Caki2 (cell line): ENCODE results near the gene FAM149B1. TPM values are rescaled to one million over a fixed set of nuclear protein-coding genes. Genes with fewer than 3 reads are reported as not detected.
"Not testable (repeated sequence)": the region's sequence is repeated elsewhere in the genome, so short reads cannot be mapped to it uniquely, and the experiment has no call there.

ENCODE experiments used
- DNase-seq: peaks from one replicate; pipeline ENCODE4 v3.0.0-alpha.2; 2015; ENCODE audit warnings: low read depth
- in situ Hi-C: cut with HindIII; loops from 2 replicates; pipeline ENCODE4 v1.10.0; 2016; ENCODE audit warnings: low sequenced_read_pairs, low pct_unique_long_range_greater_than_20kb, mixed read lengths
- total RNA-seq: library from RNA; depleted of rRNA; stranded (reverse); fragments of >200 nt; shearing (Covaris generic); gene quantifications from 2 replicates; pipeline ENCODE4 v1.2.3, GENCODE V29; 2014; ENCODE audit warnings: low replicate concordance; rRNA removed

Gene FAM149B1
- total RNA-seq, 1 experiment from 2014 or later, result 11.1 TPM

DNA sequence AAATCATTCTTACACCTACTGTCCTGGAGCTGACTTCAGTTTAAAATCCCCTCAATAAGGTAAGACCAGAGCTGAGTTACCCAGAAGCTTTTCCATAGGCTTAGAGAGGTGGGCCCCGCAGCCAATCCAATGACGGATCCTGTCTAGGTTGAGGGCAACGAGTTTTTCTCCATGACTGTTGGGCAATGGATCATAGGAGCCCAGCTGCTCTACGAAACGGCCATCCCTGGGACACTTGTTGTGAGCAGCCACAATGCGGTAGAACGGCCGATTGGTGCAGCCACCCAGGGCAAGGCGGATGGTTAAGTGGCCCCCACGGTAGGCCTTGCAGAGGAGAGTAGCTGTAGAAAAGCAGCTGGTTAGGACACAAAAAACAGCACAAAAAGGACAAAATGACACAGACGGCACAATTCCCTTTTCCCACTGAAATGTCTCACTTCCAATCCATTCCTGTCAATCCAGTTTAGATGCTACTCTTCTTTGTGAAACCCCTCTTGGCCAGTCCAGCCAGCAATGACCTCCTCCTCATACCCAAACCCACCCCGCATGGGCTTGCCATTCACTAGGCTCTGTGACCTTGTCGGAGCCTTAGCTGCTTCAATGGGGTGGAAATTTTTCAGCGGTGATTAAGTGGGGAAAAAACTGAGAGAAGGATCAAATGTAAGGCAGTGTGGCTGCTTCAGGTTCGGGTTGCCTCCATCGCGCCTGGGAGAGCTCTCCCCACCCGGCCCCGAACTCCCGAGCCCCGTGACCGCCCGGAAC is 83.9 kb downstream of the FAM149B1 start:
- DNase-seq, result no peak
- in situ Hi-C loops, result no loop called here

DNA sequence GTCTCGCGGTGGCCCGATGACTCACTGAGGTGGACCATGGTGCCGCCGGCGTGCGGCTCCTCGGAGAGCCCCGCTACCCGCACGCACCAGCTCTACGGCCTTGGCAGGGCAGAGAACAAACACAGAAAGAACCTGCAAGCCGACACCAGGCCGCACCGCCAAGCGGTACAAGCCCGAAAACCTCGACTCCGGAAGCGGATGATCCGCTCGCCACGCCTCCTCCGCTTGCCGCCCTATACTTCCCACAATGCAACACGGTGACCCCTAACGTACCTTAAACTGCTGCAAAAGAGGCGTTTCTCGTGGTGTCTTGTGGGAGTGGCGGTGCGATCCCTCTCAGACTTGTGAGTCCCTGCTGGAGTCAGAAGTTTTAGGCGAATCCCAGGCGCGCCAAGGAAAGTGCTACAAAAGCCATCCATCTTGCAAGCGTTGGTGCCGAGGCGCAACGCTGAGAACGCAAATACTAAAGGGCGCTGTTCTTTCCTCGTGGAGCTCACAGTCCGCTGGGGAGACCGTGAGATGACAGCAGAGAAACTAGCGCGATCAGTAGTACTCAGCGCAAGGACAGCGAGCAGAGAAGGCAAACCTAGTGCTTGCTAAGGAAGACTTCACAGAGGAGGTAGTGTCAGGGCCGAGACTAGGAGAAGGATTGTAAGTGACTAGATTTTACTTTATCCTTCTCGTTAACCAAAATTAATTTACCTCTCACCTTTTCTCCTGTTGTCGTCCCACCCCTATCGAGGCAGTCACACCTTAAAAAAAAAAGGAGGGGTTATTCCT is 84.7 kb downstream of the FAM149B1 start, which contains the start of gene MRPS16:
Gene MRPS16, minus strand, starts transcription at position 200 of the 780 bp plus-strand sequence. Its CDS starts 162 bp downstream, at position 38.
- in situ Hi-C loops, result no loop called here
- peak; percentile 96 for DNase-seq

DNA sequence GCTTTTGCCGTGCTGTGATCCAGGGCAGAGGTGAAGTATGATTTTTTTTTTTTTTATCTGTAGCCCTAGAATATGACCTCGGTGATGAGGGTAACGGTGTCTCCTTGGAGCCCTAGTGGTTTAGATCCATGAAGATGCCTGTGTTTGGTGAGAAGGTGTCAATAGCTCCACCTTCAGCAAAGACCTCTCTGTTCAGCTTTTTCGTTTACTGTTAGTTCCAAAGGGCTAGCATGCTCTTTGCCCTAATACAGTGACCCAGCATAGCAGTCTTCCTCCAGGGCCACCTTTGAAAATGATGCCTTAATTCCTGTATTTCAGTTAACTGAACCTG is 85.3 kb downstream of the FAM149B1 start:
- in situ Hi-C loops, result no loop called here
- DNase-seq, result peak; percentile 35

DNA sequence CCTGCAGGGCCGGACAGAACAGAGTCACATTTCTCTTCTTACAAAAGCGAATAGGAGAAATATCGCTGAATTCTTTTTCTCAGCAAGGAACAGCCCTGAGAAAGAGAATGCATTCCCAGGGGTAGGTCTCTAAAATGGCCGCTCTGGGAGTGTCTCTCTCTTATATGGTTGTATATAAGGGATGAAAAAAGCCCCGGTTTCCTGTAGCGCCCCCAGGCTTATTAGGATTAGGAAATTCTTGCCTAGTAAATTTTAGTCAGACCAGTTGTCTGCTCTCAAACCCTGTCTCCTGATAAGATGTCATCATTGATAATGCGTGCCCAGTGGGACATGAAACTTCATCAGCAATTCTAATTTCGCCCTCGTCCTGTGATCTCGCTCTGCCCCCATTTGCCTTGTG is 90.7 kb downstream of the FAM149B1 start:
- DNase-seq, in situ Hi-C loops: not testable (repeated sequence)

DNA sequence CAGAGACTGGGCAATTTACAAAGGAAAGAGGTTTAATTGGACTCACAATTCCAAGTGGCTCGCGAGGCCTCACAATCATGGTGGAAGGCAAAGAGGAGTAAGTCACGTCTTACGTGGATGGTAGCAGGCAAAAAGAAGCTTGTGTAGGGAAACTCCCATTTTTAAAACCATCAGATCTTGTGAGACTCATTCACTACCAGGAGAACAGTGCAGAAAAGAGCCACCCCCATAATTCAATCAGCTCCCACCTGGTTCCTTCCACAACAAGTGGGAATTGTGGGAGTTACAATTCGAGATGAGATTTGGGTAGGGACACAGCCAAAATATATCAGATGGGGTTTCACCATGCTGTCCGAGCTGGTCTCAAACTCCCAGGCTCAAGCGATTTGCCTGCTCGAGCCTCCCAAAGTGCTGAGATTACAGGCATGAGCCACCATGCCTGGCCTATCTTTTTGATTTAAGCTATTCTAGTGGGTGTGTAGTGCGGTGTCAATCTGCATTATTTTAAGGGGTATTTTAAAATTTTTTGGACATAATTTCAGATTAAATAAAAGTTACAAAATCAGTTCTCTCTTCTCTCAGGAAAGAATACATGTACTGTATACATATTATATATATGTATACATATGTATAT is 93.6 kb downstream of the FAM149B1 start:
- no peak for DNase-seq
- in situ Hi-C loops, result no loop called here

DNA sequence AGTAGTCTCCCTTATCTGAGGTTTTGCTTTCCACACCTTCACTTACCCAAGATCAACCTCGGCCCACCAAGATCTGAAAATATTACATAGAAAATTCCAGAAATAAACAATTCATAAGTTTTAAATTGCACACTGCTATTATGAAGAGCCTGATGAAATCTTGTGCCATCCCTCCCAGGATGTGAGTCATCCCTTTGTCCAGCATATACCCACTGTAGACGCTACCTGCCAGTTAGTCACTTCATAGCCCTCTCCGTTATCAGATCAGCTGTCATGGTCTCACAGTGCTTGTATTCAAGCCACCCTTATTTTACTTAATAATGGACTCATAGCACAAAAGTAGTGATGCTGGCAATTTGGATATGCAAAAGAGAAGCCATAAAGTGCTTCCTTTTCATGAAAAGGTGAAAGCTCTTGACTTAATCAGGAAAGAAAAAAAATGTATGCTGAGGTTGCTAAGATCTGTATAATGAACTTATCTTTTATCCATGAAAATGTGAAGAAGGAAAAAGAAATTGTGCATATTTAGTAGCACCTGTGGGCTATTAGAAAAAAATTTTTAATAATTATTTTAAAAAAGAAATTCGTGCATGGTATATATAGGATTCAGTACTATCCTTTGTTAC is 94.3 kb downstream of the FAM149B1 start:
- in situ Hi-C loops, result no loop called here
- peak; percentile 63 for DNase-seq

DNA sequence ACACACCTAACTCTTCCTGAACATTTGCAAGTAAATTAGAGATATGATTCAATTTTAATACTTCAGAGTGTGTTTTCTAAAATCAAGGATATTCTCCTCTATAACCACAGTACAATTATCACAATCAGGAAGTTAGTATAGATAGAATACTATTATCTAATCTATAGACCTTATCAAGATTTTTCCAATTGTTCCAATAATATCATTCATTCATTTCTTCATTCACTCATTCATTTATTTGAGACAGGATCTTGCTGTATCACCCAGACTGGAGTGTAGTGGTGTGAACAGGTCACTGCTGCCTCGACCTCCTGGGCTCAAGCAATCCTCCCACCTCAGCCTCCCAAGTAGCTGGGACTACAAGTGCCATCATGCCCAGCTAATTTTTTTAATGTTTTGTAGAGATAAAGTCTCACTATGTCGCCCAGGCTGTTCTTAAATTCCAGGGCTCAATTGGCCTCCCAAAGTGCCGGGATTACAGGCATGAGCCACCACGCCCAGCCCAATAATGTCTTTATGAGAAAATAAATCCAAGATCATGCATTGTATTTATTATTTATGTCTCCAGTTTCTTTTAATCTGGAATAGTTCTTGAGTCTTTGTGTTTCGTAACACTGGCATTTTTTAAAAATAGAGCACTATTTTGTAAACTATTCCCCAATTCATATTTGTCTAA is 95.1 kb downstream of the FAM149B1 start:
- DNase-seq, result no peak
- in situ Hi-C loops, result no loop called here

DNA sequence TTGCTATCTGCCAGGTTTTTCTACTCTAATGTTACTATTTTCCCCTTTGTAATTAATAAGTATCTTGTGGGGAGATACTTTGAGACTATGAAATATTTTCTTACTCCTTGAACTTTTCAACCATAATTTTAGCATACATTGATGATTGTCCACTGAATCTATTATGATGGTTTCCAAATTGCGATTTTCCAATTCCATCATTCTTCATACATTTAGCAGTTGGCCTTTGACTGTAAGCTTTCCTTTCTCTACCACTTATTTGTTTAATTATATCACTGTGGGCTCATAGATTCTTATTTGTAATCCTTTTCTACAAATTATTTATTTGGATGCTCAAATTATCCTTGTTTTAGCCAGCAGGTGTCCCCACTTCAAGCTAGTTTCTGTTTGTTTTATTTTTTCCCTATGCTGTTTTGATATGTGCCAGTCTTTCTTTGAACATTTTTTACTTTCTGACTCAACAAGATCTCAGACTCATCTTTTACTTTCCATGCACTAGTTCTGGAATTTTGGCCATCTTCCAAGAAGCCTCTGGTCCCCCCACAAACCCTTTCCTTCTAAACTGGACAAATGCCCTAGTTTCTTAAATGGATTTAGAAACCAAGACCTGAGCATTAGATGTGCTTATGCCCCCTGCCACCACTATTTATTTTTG is 95.9 kb downstream of the FAM149B1 start:
- peak; percentile 53 for DNase-seq
- in situ Hi-C loops, result no loop called here

DNA sequence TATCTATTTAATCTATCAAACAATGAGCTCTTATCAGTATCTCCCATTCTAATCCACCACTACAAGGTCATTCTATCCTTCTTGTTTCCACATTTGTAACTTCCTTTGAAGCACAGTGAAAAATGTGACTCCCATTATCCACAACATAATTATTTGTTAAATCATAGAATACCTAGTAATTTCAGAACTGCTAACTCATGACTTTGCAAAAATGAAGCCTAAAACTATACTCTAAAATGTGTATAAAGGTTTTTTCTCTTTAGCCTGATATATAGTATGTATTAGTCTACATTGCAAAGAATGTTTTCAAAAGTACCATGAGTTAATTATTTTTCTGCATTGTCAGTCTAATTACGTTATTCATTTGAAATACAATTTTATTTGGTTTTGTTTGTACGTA is 96.5 kb downstream of the FAM149B1 start:
- no peak for DNase-seq
- in situ Hi-C loops, result no loop called here

DNA sequence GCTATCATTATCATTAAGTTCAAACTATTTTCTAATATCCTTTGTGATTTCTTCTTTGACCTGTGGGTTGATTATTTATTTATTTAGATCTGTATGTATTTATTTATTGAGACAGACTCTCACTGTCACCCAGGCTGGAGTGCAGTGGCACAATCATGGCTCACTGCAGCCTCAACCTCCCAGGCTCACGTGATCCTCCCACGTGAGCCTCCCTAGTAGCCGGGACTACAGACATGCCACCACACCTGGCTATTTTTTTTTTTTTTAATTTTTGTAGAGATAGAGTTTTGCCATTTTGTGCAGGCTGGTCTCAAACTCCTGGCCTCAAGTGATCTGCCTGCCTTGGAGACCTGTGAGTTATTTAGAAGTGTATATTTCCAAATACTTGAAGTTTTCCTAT is 113.2 kb downstream of the FAM149B1 start:
- no peak for DNase-seq
- in situ Hi-C loops, result no loop called here

DNA sequence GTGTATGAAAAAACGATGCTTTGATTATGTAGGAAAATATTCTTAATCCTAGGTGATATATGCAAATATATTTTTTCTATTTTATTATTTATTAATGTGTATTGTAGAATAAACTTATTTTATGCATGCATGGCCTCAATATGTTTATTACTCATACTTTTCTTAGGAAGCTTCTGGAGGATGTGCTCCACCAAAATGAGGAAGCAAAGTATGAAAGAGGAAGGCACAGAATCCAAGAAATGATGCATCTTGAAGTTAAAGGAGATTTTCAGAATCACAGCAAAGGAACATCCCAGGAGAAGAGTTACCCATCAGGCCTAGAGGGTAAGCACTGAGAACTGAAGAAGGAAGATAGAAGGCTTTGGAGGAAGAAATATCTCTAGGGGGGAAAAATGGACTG is 119.5 kb downstream of the FAM149B1 start:
- in situ Hi-C loops, result no loop called here
- no peak for DNase-seq

DNA sequence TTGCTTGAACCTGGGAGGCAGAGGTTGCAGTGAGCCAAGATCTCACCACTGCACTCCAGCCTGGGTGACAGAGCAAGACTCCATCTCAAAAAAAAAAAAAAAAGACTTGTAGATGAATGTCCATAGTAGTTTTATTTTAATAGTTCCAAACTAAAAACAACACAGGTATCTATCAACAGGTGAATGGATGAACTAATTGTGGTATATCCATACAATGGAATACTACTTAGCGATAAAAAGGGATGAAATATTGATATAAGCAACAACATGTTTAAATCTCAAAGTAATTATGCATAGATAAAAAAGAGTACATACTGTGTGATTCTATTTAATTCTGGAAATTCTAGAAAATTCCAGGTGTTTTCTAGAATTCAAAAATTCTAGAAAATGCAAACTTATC is 122.0 kb downstream of the FAM149B1 start:
- in situ Hi-C loops, result no loop called here
- no peak for DNase-seq

DNA sequence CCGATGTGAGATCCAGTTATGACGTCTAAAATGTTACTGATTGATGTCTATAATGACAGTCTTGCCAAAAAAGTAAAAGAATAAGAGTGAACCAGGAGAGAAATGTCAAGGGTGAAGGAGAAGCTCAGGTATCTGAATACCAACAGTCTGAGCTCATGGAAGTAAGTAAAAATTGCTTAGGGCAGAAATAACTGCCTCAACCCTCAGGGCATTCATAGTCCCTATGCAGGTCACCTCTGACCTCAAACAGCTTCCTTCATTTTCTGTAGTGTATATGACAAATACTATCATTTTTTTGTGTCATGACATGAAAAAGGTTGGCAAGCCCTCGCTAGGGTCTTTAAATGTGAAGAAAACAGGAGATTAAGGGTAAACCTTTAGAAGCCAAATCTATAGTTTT is 125.5 kb downstream of the FAM149B1 start:
- in situ Hi-C loops, result no loop called here

More for the DNA sequence above, 125.5 kb downstream of the FAM149B1 start:
- DNase-seq, result no peak

Other genes with a start within 250 kb of the FAM149B1 start
- gene PLA2G12B, start 213.3 kb upstream of the FAM149B1 start, total RNA-seq, result not detected in 2 replicates
- 102 and 110 TPM in 2 replicates for gene P4HA1, start 71.3 kb upstream of the FAM149B1 start, total RNA-seq
- 3.4 and 4.7 TPM in 2 replicates for gene NUDT13, start 57.7 kb upstream of the FAM149B1 start, total RNA-seq
- 44.6 and 45.7 TPM in 2 replicates for gene ECD, start 111 bp upstream of the FAM149B1 start, total RNA-seq
- 35.6 and 39.1 TPM in 2 replicates for gene DNAJC9, start 79.1 kb downstream of the FAM149B1 start, total RNA-seq
- gene MRPS16, start 84.5 kb downstream of the FAM149B1 start, total RNA-seq, result 67.5 and 86.6 TPM in 2 replicates
- gene CFAP70, start 190.7 kb downstream of the FAM149B1 start, total RNA-seq, result 0.78 and 3.4 TPM in 2 replicates
- gene ANXA7, start 245.9 kb downstream of the FAM149B1 start, total RNA-seq, result 84.4 and 96.7 TPM in 2 replicates